ENCODE measurements around the gene RPS18.

Gene RPS18

DNA sequence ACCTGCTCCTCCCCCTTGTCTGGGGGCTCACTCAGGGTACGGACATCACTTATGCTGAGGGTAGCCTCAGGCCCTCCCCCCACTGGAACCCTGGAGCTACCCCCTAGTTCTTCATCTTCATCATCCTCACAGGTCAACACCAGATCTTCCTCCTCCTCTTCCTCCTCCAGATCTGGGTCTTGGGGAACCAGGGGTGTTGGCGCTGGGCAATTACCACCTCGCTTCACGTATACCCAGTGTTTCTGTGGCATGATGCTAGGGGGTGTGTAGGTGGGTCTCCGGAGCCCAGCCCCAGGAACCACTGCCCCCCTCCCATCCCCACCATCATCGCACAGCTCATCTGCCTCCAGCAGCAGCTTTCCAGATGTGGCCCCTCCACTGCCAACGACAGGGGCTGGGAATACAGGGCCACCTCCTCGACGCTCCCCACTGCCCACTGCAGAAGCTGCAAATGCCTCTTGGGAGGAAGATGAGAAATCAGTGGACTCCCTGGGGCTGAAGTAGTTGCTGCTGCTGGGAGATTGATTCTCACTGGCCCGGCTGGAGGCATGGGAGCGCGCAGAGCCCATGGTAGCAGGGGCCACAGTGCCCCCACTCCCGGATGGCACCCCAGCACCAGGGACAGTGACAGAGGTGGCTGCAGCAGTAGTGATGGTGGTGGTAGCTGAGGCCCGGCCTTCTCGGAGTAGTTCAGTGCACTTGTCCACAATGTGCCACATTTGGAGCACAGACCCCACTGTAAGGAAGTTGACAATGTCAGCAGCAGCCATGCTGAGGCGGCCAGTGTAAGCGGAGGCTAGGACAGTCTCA lies 44.1 kb downstream of the RPS18 start:
- DNase-seq = no peak

DNA sequence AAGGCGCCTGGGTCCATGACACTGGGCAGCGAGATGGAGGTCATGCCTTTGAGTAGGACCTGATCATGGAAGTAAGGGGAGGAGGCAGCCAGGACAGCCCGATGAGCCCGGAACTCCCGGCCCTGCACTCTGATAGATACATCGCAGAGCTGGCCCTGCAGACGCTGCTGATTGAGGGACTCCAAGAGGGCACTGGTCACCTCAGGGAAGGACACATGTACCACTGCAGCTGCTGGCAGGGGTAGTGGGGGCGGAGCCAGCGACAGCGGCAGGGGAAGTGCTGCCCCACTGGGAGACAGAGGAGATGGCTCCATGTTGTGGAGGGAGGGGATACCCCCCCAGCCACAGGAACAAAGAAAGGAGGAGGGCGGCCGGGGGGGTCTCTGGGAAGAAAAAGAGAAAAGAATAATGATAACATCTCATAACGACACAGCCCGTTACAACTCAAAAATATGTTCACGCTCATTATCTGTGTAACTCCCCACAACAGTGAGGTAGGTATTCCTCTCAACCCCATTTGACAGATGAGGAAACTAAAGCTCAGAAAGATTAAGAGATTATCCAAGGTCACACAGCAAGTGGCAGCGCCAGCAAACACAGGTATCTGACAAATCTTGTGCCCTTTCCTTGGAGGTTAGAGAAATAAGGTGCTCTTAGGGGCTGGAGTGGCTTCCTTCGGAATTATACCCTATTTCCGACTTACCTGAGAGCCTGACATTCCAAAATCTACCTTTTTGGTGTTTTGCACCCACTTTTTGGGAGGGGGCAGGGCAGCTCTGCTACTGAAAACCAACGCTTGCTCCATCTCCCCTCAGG lies 44.9 kb downstream of the RPS18 start:
- no peak for DNase-seq

DNA sequence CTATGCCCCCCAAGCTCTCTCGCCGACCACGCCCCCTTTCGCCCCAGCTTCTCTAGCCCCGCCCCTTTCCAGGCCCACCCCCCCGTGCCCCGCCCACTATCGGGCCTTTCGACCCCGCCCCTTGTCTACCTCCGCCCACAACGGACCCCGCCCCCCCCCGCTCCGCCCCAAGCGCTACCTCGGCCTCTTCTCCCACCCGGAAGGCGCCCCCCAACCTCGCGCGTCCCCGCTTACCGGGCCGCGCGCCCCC lies 45.5 kb downstream of the RPS18 start:
- DNase-seq = no peak

DNA sequence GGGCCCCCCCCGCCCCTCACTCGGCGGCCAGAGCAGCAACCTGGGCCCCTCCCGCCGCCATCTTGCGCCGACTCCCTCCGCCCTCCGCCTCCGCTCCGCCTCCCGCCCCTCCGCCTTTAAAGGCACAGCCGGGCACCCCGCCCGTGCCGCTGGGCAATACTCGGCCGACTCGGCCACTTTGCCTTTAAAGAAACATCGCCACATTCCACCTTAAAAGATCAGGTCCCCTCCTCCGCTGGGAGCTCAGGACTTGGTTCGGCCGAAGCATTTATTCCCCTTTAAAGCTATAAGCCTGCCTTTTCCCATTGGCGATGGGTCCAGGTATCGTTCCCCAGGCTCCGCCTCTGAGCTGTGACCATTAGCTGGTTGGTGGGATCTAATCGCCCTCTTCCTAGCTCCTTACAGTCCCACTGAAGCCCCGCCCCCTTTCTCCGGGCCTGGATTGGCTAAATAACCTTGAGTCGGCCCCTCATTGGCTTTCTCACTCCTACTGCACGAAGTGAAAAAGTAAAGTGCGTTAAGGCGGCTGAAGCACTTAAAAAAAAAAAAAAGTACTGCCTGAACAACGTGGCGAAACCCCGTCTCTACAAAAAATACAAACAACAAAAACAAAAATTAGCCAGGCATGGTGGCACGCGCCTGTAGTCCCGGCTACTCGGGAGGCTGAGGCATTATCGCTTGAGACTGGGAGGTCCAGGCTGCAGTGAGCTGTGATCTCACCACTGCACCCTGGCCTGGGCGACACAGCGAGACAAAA lies 46.0 kb downstream of the RPS18 start, which contains the start of gene ZBTB22:
ZBTB22 (minus strand) TSS at position 76 of the 757 bp plus-strand sequence. CDS start 828 bp downstream, outside the sequence.
- DNase-seq = peak; percentile 84

DNA sequence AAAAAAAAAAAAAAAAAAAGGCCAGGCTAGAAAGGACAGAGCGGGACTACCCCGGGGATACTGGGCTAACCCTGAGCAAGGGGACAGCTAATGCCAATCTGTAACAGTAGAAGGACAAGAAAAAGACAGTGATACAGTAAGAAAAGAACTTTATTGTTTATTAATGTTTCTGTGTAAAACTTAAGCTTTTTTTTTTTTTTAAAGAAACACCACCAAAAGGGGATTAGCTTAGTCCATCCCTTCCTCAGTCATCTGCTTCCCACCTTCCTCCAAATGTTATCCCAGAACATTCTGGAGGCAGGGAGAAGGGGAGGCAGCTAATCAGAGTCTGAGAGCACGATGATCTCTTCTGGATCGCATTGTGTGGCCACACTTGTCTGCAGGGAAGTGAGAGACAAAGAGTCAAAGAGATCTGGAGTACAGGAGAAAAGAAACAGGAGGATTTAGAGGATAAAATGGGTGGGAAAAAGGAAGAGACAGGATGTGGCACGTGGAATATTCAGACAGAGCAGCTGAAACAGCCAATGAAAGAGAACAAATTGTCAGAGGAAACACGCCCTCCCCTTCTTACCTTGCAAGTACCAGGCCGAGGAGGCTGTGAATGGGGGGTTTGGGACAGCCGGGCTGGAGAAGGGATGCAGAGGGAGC lies 46.7 kb downstream of the RPS18 start:
- DNase-seq = no peak

DNA sequence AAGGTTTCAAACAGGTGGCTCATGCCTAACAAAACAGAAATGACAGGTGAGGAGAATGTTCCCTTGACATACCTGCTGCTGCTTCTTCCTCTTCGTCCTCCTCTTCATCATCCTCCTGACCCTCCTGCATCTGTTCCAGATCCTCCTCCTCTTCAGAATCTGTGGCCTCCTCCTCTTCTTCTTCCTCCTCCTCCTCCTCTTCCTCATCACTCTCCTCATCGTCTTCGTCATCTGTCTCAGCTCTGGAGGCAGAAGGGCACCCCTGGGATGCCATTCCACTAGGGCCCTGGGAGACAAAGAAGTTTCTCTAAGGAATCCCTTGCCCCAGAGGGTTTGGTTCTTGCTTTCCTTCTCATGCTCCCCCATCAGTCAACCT lies 48.1 kb downstream of the RPS18 start:
- DNase-seq = no peak

DNA sequence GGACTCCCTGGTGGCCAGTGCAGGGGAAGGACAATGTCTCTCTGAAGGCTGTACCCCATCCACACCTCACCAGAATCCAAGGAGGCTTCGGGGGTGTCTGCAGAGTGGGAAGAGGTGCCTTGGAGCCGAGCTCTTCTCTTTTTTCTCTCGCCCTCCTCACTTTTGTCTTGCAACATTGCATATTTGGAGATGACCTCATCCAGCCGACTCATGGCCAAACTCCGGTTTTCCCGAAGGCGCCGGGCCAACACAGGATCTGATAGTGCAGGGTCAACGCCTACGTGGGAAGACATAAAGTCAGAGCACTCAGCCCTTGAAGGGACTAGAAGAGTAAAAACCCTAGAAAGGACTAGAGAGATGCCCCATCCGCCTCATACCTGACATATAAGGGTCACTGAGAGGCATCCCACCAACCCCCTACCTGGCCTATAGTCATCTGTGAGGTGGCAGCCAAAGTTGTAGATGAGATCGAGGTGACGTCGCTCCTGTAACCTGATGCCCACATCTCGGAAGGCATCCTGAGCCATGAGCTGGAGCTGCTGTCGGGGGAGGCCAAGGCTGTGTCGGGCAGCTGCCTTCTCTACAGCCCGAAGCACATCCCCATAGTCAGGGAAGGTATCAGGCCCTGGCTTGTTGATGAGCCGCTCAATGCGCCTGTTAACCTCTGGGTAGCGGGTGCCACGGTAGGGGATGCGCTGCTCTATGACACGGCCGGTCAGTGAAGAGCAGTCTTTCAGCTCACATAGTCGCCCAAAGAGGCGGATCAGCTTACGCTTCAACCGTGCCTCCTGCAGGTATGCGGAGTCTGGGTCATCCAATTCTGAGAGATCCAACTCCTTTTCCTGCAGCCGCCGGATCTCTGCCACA lies 48.7 kb downstream of the RPS18 start:
- no peak for DNase-seq

DNA sequence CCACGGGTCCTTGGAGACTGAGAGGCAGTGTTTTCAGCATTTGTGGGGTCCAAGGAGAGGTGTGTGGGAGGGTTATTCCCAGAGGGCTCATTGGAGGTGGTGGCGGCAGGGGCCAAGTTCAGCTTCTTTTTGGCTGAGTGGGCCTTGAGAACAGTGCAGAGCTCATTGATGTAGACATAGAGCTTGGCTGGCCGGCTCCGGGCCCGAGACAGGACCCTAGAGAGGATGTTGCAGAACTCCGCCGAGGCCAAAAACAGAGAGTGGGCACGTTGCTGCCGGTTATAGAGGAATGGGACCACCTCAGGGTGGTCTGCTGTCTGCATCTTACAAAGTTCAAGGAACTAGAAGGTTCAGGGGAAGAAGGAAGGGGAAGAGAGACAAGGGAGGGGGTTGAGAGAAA lies 49.4 kb downstream of the RPS18 start:
- DNase-seq = no peak

DNA sequence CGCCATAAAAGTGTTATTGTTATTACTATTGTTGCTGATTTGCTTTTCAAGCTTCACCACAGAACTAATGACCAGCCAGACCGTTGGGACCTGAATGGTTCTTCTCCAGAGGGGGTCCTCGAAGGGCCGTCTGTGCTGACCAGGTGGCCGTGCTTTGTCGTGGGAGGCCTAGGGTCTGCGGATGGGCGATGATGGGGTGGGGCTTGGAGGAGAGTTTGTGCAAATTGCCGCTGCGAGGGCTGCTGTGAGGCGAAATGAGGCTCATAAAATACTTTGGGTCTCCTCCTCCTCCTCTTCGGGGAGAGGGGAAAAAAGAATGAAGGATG lies 51.7 kb downstream of the RPS18 start:
- no peak for DNase-seq

DNA sequence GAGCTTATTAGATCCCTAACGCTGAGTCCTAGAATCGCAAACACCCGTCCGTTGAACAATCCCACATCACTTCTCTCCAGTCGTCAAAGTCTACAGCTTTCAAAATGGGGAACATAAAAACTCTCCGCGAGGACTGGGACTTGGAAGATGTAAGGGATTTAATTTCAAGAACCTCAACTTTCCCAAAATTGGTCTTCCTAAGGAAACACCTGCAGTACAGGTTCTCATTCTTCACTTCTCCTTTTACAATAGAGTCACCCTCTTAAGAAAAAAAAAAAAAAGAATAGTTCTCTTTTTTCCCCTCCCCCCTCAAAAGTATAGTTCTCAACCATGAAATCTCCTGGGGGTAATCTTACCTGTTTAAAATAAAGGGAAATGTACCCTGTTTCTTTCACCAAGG lies 52.2 kb downstream of the RPS18 start:
- DNase-seq = no peak

Measured in activated gamma-delta T cell (primary cell).